Activated T-cell treated with anti-CD3 and anti-CD28 coated beads, Interleukin-2, amount 50 U/mL, for 4 hours (primary cell): ENCODE data around the gene CARD9. TPM values are rescaled to one million over a fixed set of nuclear protein-coding genes. Genes with fewer than 3 reads are reported as not detected.

ENCODE experiments used
- ATAC-seq, 2 donors: fragments of 200-7000 bp; cut with Tn5 transposase; one replicate each; pipeline ENCODE4 v1.10.0; 2021
- DNase-seq: peaks from one replicate; pipeline ENCODE4 v3.0.0-alpha.2; 2020
- H3K27me3 Mint-ChIP-seq: one replicate; pipeline ENCODE4 v1.8.0; 2021; ENCODE audit warnings: low read depth, mixed read lengths
- H3K36me3 Mint-ChIP-seq: one replicate; pipeline ENCODE4 v1.8.0; 2022; ENCODE audit warnings: mixed read lengths; ENCODE audit not compliant: insufficient read depth
- H3K4me1 Mint-ChIP-seq: one replicate; pipeline ENCODE4 v1.8.0; 2021; ENCODE audit warnings: low read depth, mixed read lengths
- H3K4me3 Mint-ChIP-seq: one replicate; pipeline ENCODE4 v1.8.0; 2021; ENCODE audit warnings: mild to moderate bottlenecking, moderate library complexity, mixed read lengths
- H3K9me3 Mint-ChIP-seq: one replicate; pipeline ENCODE4 v1.8.0; 2021; ENCODE audit warnings: mixed read lengths
- total RNA-seq, 3 donors: library from RNA; stranded (reverse); gene quantifications; one replicate each; pipeline ENCODE4 v1.2.1, GENCODE V29; 2021

CARD9 gene, protein sequence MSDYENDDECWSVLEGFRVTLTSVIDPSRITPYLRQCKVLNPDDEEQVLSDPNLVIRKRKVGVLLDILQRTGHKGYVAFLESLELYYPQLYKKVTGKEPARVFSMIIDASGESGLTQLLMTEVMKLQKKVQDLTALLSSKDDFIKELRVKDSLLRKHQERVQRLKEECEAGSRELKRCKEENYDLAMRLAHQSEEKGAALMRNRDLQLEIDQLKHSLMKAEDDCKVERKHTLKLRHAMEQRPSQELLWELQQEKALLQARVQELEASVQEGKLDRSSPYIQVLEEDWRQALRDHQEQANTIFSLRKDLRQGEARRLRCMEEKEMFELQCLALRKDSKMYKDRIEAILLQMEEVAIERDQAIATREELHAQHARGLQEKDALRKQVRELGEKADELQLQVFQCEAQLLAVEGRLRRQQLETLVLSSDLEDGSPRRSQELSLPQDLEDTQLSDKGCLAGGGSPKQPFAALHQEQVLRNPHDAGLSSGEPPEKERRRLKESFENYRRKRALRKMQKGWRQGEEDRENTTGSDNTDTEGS
- total RNA-seq = 1 to 10 TPM; 1.4 to 3.4 (median 2.4) TPM

DNA sequence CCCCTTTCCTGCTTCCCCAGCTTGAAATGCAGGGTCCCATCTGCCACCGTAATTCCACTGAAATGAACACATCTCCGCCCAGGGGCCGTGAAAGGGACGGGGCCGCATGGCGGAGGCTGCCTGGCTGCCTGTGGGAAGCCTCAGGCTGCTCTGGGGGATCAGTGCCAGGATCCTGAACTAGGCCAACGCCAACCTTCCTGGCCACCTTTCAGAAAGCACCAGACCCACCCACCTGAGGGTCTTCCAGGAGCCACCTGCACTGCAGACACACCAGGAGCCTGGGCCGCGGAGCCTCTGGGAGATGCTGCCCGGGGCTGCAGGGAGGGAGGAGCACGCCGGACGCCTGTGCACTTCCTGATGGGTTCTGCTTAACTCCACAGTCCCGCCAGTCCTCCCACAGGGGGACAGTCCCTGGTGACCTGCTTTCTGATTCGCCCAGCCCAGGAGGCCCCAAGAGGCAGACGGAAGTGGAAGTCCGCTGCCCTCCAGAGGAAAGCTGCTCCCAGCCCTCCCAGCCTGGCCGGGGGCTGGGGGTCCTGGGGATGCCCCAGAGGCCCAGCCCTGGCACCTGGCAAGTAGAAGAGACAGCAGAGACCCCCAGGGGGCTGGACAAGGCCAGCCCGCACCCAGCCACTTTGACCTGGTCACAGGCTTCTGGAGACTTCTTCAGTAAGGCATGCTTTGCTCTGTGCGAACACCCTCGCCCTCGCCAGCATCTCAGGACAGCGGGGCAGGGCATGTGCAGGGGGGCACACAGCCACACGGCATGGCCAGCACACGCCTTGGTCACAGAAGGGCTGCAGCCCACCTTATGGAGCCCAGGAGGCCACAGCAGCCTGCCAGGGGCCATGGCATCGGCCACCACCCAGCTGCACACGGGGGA, at the start of gene CARD9:
TSS of gene CARD9 (minus strand) at position 370 of the 883 bp plus-strand sequence. CDS start 1,591 bp downstream, outside the sequence.
- no peaks in the 10 kb centered on the region for H3K9me3 Mint-ChIP-seq
- H3K4me3 Mint-ChIP-seq = peak within 1 kb of the TSS; percentile 6
- no peak for DNase-seq
- H3K27me3 Mint-ChIP-seq = peaks cover 2% of the 10 kb centered on the region
- H3K36me3 Mint-ChIP-seq = peaks cover 2% of the 10 kb centered on the region
- no peaks in the 10 kb centered on the region for H3K4me1 Mint-ChIP-seq
- peak in 1 of 2 donors; percentile 31 for ATAC-seq

DNA sequence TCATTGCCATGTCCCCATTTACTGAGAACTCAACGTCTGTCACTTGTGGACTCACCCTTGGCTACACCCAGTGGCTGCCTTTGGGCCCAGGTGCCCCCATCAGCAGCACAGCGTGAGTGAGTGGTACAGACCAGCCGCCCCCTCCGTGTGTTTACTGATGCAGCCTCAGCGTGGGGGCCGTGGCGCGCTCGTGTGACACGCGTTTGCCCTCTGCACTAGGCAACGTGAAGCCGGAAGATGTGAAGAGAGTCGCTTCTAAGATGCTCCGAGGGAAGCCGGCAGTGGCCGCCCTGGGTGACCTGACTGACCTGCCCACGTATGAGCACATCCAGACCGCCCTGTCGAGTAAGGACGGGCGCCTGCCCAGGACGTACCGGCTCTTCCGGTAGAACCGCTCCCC, 49.4 kb upstream of the CARD9 start:
- peaks cover 10% of the 10 kb centered on the region for H3K36me3 Mint-ChIP-seq

DNA sequence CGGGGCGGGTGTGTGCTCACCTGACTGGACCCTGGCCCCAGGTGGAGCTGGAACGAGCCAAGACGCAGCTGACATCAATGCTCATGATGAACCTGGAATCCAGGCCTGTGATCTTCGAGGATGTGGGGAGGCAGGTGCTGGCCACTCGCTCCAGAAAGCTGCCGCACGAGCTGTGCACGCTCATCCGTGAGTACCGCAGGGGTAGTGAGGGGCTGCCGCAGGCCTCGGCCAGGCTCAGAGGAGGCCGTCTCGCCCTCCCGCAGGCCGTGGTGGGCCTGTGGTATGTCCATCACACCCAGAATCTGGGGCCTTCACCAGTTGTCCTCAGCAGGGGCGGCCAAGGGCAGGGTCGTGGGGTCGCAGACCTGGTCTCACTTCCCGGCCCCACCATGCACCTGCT, 48.3 kb upstream of the CARD9 start:
- no peak for DNase-seq
- Mint-ChIP-seq H3K4me3 (no peak overlapping the region), H3K36me3 (peaks cover 18% of the 10 kb centered on the region), H3K27me3 (no peaks in the 10 kb centered on the region), H3K4me1 (no peaks in the 10 kb centered on the region), H3K9me3 (no peaks in the 10 kb centered on the region)
- no peak for ATAC-seq

More for the DNA sequence above, 49.4 kb upstream of the CARD9 start:
- ATAC-seq = no peak
- no peaks in the 10 kb centered on the region for H3K9me3 Mint-ChIP-seq
- no peak for DNase-seq
- H3K27me3 Mint-ChIP-seq = no peaks in the 10 kb centered on the region
- H3K4me3 Mint-ChIP-seq = no peak overlapping the region
- no peaks in the 10 kb centered on the region for H3K4me1 Mint-ChIP-seq

DNA sequence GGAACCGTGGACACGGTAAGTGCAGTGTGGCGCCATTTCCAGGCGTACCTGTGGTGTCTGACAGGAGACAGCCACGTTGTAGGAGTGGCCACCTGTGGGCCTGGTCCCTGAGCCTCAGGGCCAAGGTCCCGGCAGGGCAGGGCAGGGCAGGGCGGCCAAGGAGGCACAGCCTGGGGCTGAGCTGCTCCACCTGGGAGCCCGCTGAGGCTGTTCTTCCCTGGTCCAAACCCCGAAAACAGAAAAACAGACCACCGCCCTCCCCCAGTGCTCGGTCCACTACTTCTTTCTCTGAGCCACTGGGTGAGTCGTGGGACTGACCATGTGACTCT, 45.6 kb upstream of the CARD9 start:
- ATAC-seq (no peak), DNase-seq (no peak)
- Mint-ChIP-seq H3K9me3 (no peaks in the 10 kb centered on the region), H3K36me3 (peaks cover 25% of the 10 kb centered on the region), H3K27me3 (no peaks in the 10 kb centered on the region), H3K4me3 (no peak overlapping the region), H3K4me1 (no peaks in the 10 kb centered on the region)

DNA sequence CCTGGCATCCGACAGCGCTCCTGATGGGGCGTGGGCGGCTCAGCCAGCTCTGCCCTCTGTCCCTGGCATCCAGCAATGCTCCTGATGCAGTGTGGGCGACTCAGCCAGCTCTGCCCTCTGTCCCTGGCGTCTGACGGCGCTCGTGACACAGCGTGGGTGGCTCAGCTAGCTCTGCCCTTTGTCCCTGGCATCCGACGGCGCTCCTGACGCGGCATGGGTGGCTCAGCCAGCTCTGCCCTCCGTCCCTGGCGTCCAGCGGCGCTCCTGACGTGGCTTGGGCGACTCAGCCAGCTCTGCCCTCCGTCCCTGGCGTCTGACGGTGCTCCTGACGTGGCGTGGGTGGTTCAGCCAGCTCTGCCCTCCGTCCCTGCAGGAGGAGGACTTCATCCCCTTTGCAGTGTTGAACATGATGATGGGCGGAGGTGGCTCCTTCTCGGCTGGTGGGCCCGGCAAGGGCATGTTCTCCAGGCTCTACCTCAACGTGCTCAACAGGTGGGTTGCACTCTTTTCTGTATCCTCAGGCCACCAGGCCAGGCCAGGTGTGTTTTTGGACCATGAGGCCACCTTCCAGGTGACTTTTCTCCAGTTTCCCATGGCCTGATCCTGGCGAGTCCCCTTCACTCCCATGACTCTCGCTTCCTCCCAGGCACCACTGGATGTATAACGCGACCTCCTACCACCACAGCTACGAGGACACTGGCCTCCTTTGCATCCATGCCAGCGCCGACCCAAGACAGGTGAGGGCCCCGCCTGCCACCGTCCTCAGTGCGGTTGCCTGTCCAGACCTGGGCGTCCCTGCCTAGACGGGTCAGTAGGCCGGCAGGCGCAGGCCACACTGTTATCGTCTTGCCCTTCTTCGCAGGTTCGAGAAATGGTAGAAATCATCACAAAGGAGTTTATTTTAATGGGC, 45.0 kb upstream of the CARD9 start:
- no peak overlapping the region for H3K4me3 Mint-ChIP-seq
- H3K4me1 Mint-ChIP-seq = peaks cover 2% of the 10 kb centered on the region
- no peak for ATAC-seq
- DNase-seq = no peak
- no peaks in the 10 kb centered on the region for H3K27me3 Mint-ChIP-seq
- no peaks in the 10 kb centered on the region for H3K9me3 Mint-ChIP-seq
- H3K36me3 Mint-ChIP-seq = peaks cover 31% of the 10 kb centered on the region

DNA sequence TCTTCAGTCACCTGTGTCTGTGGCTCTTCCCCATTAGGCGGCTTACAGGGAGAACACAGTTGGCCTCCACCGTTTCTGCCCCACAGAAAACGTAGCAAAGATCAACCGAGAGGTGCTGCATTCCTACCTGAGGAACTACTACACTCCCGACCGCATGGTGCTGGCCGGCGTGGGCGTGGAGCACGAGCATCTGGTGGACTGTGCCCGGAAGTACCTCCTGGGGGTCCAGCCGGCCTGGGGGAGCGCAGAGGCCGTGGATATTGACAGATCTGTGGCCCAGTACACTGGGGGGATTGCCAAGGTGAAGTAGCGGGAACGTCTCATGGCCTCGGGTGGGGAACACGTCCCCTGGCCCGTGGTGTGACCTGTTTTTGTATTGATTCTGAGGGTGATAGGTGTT, 43.4 kb upstream of the CARD9 start:
- no peak for ATAC-seq
- H3K9me3 Mint-ChIP-seq = no peaks in the 10 kb centered on the region
- peaks cover 10% of the 10 kb centered on the region for H3K4me1 Mint-ChIP-seq
- peaks cover 39% of the 10 kb centered on the region for H3K36me3 Mint-ChIP-seq
- DNase-seq = no peak
- H3K27me3 Mint-ChIP-seq = no peaks in the 10 kb centered on the region
- no peak overlapping the region for H3K4me3 Mint-ChIP-seq

DNA sequence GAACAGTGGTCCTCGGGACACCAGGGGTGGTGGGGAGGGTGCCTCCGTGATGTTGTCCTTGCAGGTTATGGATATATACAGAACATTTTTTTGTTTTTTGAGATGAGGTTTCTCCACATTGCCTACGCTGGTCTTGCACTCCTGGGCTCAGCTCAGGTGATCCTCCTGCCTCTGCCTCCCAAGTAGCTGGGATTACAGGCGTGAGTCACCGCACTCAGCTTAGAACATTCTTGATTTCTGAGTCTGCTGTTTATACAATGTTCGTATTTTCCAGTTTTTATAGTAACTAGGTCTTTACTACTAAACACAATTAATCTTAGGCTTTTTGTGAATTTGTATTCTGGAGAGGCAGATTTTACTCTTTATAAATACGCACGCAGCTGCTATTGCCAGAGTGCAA, 43.0 kb upstream of the CARD9 start:
- H3K4me1 Mint-ChIP-seq = peaks cover 15% of the 10 kb centered on the region
- peaks cover 41% of the 10 kb centered on the region for H3K36me3 Mint-ChIP-seq
- H3K27me3 Mint-ChIP-seq = no peaks in the 10 kb centered on the region
- no peak overlapping the region for H3K4me3 Mint-ChIP-seq
- DNase-seq (no peak), ATAC-seq (no peak)
- H3K9me3 Mint-ChIP-seq = no peaks in the 10 kb centered on the region

DNA sequence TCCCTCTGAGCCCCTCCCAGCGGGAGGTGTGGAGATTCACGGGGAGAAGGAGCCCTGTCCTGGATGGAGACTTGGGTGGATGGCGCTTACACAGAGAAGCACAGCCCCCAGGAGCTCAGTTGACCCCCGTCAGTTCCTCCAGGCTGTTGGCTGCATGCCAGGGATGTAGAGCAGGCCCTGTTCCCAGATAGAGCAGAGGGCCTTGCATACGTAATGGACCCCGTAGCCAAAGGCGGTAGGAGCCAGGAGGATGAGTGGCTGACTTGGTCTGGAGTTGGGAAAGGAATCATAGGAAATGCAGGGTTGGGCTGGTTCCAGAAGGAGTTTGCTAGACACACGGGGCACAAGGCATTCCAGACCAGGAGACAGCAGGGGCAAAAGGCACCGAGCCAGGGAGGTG, 39.5 kb upstream of the CARD9 start:
- Mint-ChIP-seq H3K4me3 (no peak overlapping the region), H3K36me3 (peaks cover 44% of the 10 kb centered on the region)

DNA sequence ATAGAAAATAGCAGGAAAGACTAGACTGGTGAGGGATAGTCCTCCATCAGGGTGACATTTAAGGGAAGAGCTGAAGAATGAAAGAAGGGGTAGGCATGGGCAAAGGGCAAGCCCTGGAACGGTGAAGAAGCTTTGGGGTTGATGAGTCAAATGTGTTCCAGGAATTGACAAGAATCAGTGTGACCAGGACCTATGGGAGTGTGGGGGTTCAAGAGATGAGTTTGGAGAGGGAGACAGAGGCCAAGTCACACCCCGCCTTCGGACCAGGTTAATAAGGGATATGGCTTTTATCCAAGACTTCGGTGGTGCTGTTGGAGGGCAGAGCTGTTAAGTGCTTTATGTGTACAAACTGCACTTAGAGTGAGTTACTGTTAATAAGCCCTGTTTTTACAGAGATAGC, 37.9 kb upstream of the CARD9 start:
- Mint-ChIP-seq H3K36me3 (peaks cover 44% of the 10 kb centered on the region), H3K4me3 (peak overlapping the region; percentile 97)
- no peak for DNase-seq

More for the DNA sequence above, 39.5 kb upstream of the CARD9 start:
- H3K4me1 Mint-ChIP-seq = peaks cover 37% of the 10 kb centered on the region
- no peaks in the 10 kb centered on the region for H3K9me3 Mint-ChIP-seq
- no peaks in the 10 kb centered on the region for H3K27me3 Mint-ChIP-seq
- DNase-seq (no peak), ATAC-seq (no peak)

DNA sequence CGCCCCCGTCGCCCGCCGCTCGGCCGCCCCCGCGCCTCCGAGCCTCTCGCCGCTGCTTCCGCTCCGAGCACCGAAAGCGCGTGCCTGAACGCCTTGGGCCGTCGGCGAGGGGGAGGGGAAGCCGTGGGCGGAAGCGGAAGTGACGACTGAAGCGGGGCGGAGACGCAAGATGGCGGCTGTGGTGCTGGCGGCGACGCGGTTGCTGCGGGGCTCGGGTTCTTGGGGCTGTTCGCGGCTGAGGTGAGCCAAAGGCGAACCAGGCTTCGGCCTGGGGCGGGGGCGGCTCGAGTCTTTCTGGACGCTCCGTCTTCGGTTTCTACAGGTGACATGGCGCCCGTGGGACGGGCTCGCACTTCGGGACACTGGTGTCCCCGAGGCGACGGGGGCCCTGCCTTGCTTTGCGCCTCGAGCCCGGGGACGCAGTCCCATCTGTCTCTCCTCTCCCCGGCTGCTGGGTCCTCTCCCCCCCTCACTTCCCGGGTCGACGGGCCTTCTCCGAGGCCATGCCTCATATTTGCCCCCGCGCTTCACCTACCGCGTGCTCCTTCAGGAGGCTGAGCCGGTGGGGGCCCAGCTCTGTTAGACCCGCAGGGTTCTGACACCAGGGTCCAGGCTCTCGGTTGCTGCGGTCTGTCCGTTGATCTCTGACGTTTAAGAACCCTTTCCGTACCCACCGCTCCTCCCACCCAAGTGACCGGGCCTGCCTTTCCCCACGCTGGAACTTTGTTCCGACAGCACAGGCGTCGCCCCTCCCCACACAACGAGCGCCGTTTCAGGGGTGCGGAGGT, 37.2 kb upstream of the CARD9 start, which contains the start of the genes ENTR1 and PMPCA:
TSS of gene ENTR1 (minus strand) at position 115 of the 788 bp plus-strand sequence. CDS start 217 bp downstream, outside the sequence.
TSS of gene PMPCA (plus strand) at position 159 of the 788 bp plus-strand sequence. CDS start at position 170, 11 bp downstream.
- Mint-ChIP-seq H3K9me3 (no peaks in the 10 kb centered on the region), H3K4me1 (peaks cover 48% of the 10 kb centered on the region), H3K36me3 (peaks cover 47% of the 10 kb centered on the region), H3K27me3 (no peaks in the 10 kb centered on the region), H3K4me3 (peak within 1 kb of the TSS; percentile 97)
- peak; percentile 99 for DNase-seq
- peak; percentile 85 to 88 for ATAC-seq

More for the DNA sequence above, 37.9 kb upstream of the CARD9 start:
- Mint-ChIP-seq H3K9me3 (no peaks in the 10 kb centered on the region), H3K4me1 (peaks cover 45% of the 10 kb centered on the region), H3K27me3 (no peaks in the 10 kb centered on the region)
- ATAC-seq = no peak

DNA sequence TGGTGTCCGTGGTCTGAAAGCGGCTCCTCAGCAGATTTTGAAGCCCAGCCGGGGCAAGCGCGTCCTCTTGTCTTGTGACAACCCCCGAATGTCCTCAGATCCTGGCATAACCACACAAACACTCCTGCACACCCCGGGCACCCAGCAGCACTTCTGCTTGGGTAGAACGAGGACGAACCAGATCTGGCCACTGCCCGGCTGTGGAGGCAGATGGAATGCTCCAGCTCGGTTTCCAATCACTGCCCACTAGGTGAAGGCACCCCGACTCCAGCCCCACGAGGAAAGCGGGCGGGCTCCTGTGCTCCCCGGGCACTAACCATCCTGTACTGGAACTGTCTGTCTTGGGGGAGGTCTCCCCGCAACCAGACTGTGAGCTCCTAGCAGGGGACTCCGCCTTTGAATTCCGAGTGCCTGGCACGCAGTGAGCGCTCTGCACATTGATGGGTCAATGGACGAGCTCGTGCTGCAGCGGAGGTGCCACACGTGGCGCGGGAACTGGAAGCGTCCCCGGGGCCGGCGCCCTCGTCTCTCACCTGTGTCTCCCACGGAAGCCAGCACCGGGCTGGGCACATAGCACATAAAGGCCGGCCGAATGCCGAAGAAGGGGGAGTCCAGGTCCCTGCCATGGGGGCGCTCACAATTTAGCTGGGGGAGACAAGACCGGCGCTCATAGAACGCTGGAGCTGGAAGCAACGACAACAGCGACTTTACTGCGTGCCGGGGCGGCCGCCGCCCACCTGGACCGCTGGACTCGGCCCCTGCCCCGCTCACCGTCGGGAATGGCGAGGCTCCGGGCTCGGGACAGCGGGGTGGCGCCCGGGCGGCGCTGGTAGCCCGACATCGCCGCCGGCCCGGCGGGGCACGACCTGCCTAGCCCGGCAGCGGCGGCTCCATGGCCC, 36.3 kb upstream of the CARD9 start:
- no peaks in the 10 kb centered on the region for H3K9me3 Mint-ChIP-seq
- H3K27me3 Mint-ChIP-seq = no peaks in the 10 kb centered on the region
- DNase-seq (peak; percentile 33), ATAC-seq (peak; percentile 53)
- peaks cover 57% of the 10 kb centered on the region for H3K4me1 Mint-ChIP-seq
- peaks cover 49% of the 10 kb centered on the region for H3K36me3 Mint-ChIP-seq
- peak overlapping the region; percentile 90 for H3K4me3 Mint-ChIP-seq

DNA sequence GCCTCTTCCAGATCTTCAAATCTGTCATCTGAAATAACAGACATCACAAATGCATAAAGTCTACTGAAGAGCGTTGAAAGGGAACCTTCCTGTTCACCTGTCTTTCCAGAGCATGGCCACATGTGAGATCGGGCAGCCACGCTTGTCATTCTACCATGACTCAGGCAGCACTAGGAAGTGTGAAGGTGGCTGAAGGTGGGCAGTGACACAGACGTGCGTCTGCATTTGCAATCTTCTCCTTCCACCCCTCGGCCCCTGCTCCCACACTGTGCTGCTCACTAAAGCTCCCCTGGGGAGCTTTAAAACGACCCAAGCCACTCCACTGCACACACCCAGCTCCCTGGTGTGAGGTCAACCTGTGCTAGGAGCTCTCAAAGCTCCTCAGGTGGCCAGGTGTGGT, 34.4 kb upstream of the CARD9 start:
- ATAC-seq (no peak), DNase-seq (no peak)
- Mint-ChIP-seq H3K36me3 (peaks cover 35% of the 10 kb centered on the region), H3K4me1 (peaks cover 67% of the 10 kb centered on the region), H3K9me3 (no peaks in the 10 kb centered on the region), H3K4me3 (peak overlapping the region; percentile 35), H3K27me3 (no peaks in the 10 kb centered on the region)
